ENCODE measurements around the gene CRP.
"Not testable (repeated sequence)": the region's sequence is repeated elsewhere in the genome, so short reads cannot be mapped to it uniquely, and the experiment has no call there.

DNA sequence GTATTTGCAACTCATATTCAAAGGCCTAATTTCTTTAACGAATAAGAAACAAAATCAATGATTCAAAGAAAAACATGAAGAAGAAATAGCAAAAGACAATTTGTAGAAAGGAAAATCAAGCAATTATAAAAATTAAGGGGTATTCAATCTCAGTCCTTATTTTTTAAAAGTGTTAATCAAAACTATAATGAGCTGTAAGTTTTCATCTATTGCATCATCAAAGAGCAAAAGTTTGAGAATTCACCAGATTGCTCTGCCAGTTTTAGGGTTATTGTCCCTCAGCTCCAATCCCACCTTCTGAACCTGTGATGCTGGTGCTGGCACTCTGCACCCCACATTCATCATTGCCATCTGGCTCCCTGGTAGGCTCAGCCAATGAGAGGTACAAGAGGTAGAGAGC lies 42.0 kb downstream of the CRP start:
- TF ChIP-seq, protein P1, sequence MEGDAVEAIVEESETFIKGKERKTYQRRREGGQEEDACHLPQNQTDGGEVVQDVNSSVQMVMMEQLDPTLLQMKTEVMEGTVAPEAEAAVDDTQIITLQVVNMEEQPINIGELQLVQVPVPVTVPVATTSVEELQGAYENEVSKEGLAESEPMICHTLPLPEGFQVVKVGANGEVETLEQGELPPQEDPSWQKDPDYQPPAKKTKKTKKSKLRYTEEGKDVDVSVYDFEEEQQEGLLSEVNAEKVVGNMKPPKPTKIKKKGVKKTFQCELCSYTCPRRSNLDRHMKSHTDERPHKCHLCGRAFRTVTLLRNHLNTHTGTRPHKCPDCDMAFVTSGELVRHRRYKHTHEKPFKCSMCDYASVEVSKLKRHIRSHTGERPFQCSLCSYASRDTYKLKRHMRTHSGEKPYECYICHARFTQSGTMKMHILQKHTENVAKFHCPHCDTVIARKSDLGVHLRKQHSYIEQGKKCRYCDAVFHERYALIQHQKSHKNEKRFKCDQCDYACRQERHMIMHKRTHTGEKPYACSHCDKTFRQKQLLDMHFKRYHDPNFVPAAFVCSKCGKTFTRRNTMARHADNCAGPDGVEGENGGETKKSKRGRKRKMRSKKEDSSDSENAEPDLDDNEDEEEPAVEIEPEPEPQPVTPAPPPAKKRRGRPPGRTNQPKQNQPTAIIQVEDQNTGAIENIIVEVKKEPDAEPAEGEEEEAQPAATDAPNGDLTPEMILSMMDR (conservative IDR thresholded peaks at IDR 0.05; ENCODE audit: low read depth, low read length) = not testable (repeated sequence)
- TF ChIP-seq EZH2phosphoT487 (IDR thresholded peaks at IDR 0.05; ENCODE audit: borderline replicate concordance, low read length); EZH2 (IDR thresholded peaks at IDR 0.05; ENCODE audit: low read length, unreplicated experiment): not testable (repeated sequence)
